ENCODE measurements around the gene RAB1B. TPM values are rescaled to one million over a fixed set of nuclear protein-coding genes. Genes with fewer than 3 reads are reported as not detected.
A peak's percentile ranks its signal among the peaks of the same experiment; 100 is the strongest.

The RAB1B gene
- 100 to 1,000 TPM in 3 of 4 donors, 10 to 100 TPM in 1; 89.8 to 141 (median 131) TPM for total RNA-seq

- Histone ChIP-seq H3K27me3 (no peaks in the 10 kb centered on the region), H3K27ac (peak within 1 kb of the TSS; percentile 92 to 99 (median 97)), H3K9me3 (no peaks in the 10 kb centered on the region), H3K36me3 (peaks cover 0 to 20% (median 9%) of the 10 kb centered on the region in 4 donors), H3K4me1 (peaks cover 23 to 31% (median 24%) of the 10 kb centered on the region in 4 donors), H3K4me3 (peak within 1 kb of the TSS; percentile 62 to 96 (median 90))
- WGBS, 2 donors (ENCODE audit: low coverage in 1 of 2) = 2% methylated on average over 43 of the region's 64 CpGs; no CpG with 5 or more reads in 1 of the 2 donors
- TF ChIP-seq, protein P1, sequence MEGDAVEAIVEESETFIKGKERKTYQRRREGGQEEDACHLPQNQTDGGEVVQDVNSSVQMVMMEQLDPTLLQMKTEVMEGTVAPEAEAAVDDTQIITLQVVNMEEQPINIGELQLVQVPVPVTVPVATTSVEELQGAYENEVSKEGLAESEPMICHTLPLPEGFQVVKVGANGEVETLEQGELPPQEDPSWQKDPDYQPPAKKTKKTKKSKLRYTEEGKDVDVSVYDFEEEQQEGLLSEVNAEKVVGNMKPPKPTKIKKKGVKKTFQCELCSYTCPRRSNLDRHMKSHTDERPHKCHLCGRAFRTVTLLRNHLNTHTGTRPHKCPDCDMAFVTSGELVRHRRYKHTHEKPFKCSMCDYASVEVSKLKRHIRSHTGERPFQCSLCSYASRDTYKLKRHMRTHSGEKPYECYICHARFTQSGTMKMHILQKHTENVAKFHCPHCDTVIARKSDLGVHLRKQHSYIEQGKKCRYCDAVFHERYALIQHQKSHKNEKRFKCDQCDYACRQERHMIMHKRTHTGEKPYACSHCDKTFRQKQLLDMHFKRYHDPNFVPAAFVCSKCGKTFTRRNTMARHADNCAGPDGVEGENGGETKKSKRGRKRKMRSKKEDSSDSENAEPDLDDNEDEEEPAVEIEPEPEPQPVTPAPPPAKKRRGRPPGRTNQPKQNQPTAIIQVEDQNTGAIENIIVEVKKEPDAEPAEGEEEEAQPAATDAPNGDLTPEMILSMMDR (IDR thresholded peaks at IDR 0.05) = no peak
- TF ChIP-seq POLR2A (IDR thresholded peaks at IDR 0.05) (peak; percentile 66), POLR2AphosphoS5 (IDR thresholded peaks at IDR 0.05) (peak; percentile 68 to 89 (median 88)), EP300 (IDR thresholded peaks at IDR 0.05; ENCODE audit: low read depth) (no peak)
- intact Hi-C loops (cut with DNase I; ENCODE audit: low total_unique reads) = no loop called here
- in situ Hi-C loops (cut with MboI; ENCODE audit: low pct_ligation_motif_present in 1 of 4, low pct_unique_long_range_greater_than_20kb in 1 of 4, low sequenced_read_pairs in 3 of 4) = no loop called here
- DNase-seq = peak; percentile 100
Measured at GRCh38 chr11:66268244-66268951, at the start of gene RAB1B. Gene RAB1B, plus strand, starts transcription at chr11:66268639. Its CDS starts 41 bp downstream, at chr11:66268680.

DNA sequence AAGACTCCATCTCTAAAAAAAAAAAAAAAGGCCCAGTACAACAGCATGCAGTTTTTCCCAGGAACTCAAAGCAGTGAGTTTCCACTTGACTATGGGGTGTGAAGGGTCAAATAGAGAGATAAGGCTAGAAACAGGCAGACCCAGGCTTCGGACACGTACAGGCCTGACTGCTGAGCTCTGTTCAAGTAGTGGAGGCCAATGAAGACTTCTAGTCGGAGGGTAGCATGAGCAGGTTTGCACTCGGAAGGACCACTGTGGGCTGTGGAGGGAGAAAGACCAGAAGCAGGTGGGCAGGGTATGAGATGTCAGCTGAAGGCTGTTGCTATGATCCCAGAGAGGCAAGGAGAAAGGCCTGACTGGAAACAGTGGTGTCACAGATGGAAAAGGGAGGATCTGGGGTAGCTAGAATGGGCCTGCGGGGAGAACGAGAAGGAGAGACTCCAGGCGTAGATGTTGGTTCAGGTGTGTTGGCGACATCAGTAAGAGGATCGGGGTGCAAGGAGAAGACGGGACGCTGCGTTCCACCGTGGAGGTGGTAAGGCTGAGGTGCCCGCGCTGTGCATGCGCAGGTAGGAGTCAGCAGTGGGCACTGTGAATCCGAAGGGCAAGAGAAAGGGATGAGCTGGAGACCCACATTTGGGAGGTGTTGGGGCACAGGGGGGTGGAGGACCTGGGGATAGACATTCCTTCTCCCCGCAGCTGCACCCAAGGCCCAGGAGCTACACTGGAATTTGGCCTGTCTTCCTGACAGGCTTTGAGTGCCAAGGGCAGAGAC, 49.4 kb upstream of the RAB1B start:
- no peak overlapping the region for H3K4me3 ChIP-seq
- no peaks in the 10 kb centered on the region for H3K4me1 ChIP-seq
- TF ChIP-seq, protein P1 (IDR thresholded peaks at IDR 0.05) = no peak
- no peak for TF ChIP-seq EP300 (IDR thresholded peaks at IDR 0.05; ENCODE audit: low read depth)
- TF ChIP-seq POLR2A (IDR thresholded peaks at IDR 0.05) = no peak
- TF ChIP-seq POLR2AphosphoS5 (IDR thresholded peaks at IDR 0.05) = no peak
- H3K9me3 ChIP-seq = no peaks in the 10 kb centered on the region
- peaks cover 0 to 6% (median 0%) of the 10 kb centered on the region in 4 donors for H3K36me3 ChIP-seq
- H3K27ac ChIP-seq = no peak overlapping the region
- no peaks in the 10 kb centered on the region for H3K27me3 ChIP-seq
- intact Hi-C loops (cut with DNase I; ENCODE audit: low total_unique reads) (no loop called here), in situ Hi-C loops (cut with MboI; ENCODE audit: low pct_ligation_motif_present in 1 of 4, low pct_unique_long_range_greater_than_20kb in 1 of 4, low sequenced_read_pairs in 3 of 4) (no loop called here)
- DNase-seq = no peak
- WGBS, 2 donors (ENCODE audit: low coverage in 1 of 2) = 94 to 96% methylated on average over 14 to 18 of the region's 18 CpGs

DNA sequence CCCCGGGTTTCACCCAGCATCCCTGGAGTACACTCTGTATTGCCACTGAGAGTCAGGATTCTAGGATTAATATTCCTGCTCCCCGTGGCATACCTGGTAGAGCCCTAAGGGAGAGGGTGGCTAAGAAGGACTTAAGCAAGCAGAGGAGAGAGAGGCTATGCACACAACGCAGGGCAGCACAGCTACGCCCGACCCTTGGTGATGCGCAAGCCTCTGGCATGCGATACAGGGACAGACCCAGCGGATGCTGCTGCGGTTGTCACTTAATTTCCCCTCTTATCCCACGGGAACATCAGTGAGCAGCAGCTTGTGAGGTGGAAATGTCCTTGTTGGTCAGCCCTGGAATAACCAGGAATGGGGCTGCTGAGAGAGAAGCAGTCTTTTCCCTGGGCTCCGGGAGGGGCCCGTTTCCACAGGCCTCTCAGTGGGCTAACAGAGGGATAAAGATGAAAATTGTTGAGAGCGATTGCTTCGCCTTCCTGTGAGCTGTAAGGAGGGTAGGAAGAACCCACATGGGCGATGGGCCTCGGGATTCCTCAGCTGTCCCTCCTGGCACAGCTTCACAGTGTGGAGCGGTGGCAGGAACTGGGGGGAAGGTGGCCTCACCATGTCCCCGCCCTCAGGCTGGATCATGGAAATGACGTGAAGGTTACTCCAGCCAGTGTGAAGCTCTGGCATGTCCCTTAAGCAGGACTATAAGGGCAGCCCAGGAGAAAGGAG, 48.4 kb upstream of the RAB1B start:
- no peaks in the 10 kb centered on the region for H3K9me3 ChIP-seq
- 82 to 94% methylated on average over 2 to 19 of the region's 19 CpGs for WGBS, 2 donors (ENCODE audit: low coverage in 1 of 2)
- H3K36me3 ChIP-seq = peaks cover 0 to 6% (median 0%) of the 10 kb centered on the region in 4 donors
- no peak overlapping the region for H3K27ac ChIP-seq
- H3K4me3 ChIP-seq = no peak overlapping the region
- H3K4me1 ChIP-seq = no peaks in the 10 kb centered on the region
- in situ Hi-C loops (cut with MboI; ENCODE audit: low pct_ligation_motif_present in 1 of 4, low pct_unique_long_range_greater_than_20kb in 1 of 4, low sequenced_read_pairs in 3 of 4) = loop anchor here in 1 of 4 donors (10.0 kb wide), 1 partner anchor 65 kb away; the partner anchor contains the start of gene YIF1A
- no peaks in the 10 kb centered on the region for H3K27me3 ChIP-seq
- no peak for DNase-seq
- intact Hi-C loops (cut with DNase I; ENCODE audit: low total_unique reads) = loop anchor here (10.0 kb wide), 1 partner anchor 65 kb away; the partner anchor contains the start of gene YIF1A
- no peak for TF ChIP-seq EP300 (IDR thresholded peaks at IDR 0.05; ENCODE audit: low read depth)
- TF ChIP-seq, protein P1 (IDR thresholded peaks at IDR 0.05) = no peak
- no peak for TF ChIP-seq POLR2A (IDR thresholded peaks at IDR 0.05)
- no peak for TF ChIP-seq POLR2AphosphoS5 (IDR thresholded peaks at IDR 0.05)

Data from transverse colon (tissue), 4 donors.